NT2/D1 (cell line): Measurements from ENCODE around the gene HS3ST3B1.

Source experiments
- YY1 ChIP-seq: IDR thresholded peaks from 2 replicates; pipeline ENCODE4 v1.6.1; 2011; ENCODE audit not compliant: insufficient read length, insufficient read depth
- ZNF274 ChIP-seq: IDR thresholded peaks from 2 replicates; pipeline ENCODE4 v1.6.1; 2011; ENCODE audit warnings: mild to moderate bottlenecking, low read depth, low read length

DNA sequence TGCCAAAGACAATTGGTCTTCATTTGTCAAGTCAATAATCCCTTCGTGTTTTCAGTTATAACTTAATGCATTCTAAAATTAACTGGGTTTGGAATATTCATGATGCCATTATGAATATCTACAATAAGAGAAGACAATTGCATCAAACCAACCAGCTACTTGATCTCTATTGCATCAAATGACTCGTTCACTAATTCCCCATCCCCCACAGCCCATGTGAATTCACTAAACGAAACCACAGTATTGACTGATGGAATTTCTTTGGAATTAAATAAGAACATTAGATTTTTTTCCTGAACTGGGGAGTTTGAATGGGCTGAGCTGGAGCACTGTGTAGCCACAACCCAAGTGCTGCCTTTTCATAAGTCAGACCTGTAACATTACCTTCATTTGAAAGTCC is 65.3 kb downstream of the HS3ST3B1 start:
- TF ChIP-seq YY1 (no peak), ZNF274 (no peak)
